OCI-LY7 (cell line): ENCODE measurements around the gene CES4A.

Experiments used
- CTCF ChIP-seq: fragments of 200-600 bp; sonication (generic); conservative IDR thresholded peaks from 2 replicates; pipeline ENCODE4 v1.5.1; 2014; ENCODE audit warnings: mild to moderate bottlenecking, antibody characterized with exemption, low read length, moderate library complexity, mixed read lengths
- EZH2phosphoT487 ChIP-seq: fragments of 200-600 bp; sonication (generic); IDR thresholded peaks from 2 replicates; pipeline ENCODE4 v1.6.1; 2018; ENCODE audit warnings: low read depth, borderline replicate concordance, mild to moderate bottlenecking, mixed run types, antibody characterized with exemption, low read length, moderate library complexity, mixed read lengths

- TF ChIP-seq CTCF: no peak
- TF ChIP-seq EZH2phosphoT487: no peak
Measured at GRCh38 chr16:66953462-66954096, 34.8 kb upstream of the CES4A start.
